Caco-2 (cell line): ENCODE data around the gene SLC39A11. TPM values are rescaled to one million over a fixed set of nuclear protein-coding genes. Genes with fewer than 3 reads are reported as not detected.

ENCODE experiments used
- BruUV-seq: library from RNA; stranded (reverse); fragments of 400-500 nt; replicated peaks from 2 replicates; lab custom pipeline; 2021; lab: Mats Ljungman, UMichigan
- CTCF ChIA-PET: fragments of 300-600 bp; sonication (Branson Sonifier 250); formaldehyde crosslinking; loops from one replicate; lab custom pipeline; 2022; ENCODE audit warnings: antibody characterized with exemption; lab: Charles Lee
- POLR2A ChIA-PET: fragments of 300-600 bp; sonication (Branson Sonifier 250); formaldehyde crosslinking; loops from one replicate; lab custom pipeline; 2022; ENCODE audit warnings: antibody characterized with exemption; lab: Charles Lee
- DNase-seq, 2 experiments: peaks; one replicate each; pipeline versions ENCODE4 v3.0.0 to v3.0.0-alpha.2; 2020 to 2022
- H3K27me3 ChIP-seq: replicated peaks from 2 replicates; pipeline ENCODE4 v1.6.0; 2011; ENCODE audit warnings: low read length; ENCODE audit not compliant: control insufficient read depth, insufficient read depth
- H3K36me3 ChIP-seq: 2 replicates; pipeline ENCODE4 v1.5.1; 2011; ENCODE audit warnings: low read length; ENCODE audit not compliant: control insufficient read depth, insufficient read depth
- H3K4me1 ChIP-seq: fragments of 250-450 bp; sonication (Bioruptor Pico); 2 replicates; pipeline ENCODE4 v1.5.1; 2020; ENCODE audit warnings: mild to moderate bottlenecking
- H3K4me3 ChIP-seq: 2 replicates; pipeline ENCODE4 v1.5.1; 2011; ENCODE audit warnings: low read depth, mild to moderate bottlenecking, control low read depth, low read length
- H3K9me3 ChIP-seq: fragments of 250-450 bp; sonication (Bioruptor Pico); 2 replicates; pipeline ENCODE4 v1.5.1; 2020; ENCODE audit warnings: mild to moderate bottlenecking, moderate library complexity
- H3K27ac Mint-ChIP-seq: one replicate; pipeline ENCODE4 v1.8.0; 2022; ENCODE audit warnings: mixed read lengths; ENCODE audit not compliant: unreplicated experiment
- H3K27me3 Mint-ChIP-seq: one replicate; pipeline ENCODE4 v1.8.0; 2022; ENCODE audit warnings: mixed read lengths; ENCODE audit not compliant: insufficient read depth, unreplicated experiment
- H3K36me3 Mint-ChIP-seq: one replicate; pipeline ENCODE4 v1.8.0; 2022; ENCODE audit warnings: mild to moderate bottlenecking, mixed read lengths; ENCODE audit not compliant: insufficient read depth, unreplicated experiment
- H3K4me1 Mint-ChIP-seq: one replicate; pipeline ENCODE4 v1.8.0; 2022; ENCODE audit warnings: low read depth, mixed read lengths; ENCODE audit not compliant: unreplicated experiment
- H3K4me3 Mint-ChIP-seq: one replicate; pipeline ENCODE4 v1.8.0; 2022; ENCODE audit warnings: mild to moderate bottlenecking, moderate library complexity, mixed read lengths; ENCODE audit not compliant: unreplicated experiment
- H3K9me3 Mint-ChIP-seq: one replicate; pipeline ENCODE4 v1.8.0; 2022; ENCODE audit warnings: mixed read lengths; ENCODE audit not compliant: unreplicated experiment
- CTCF ChIP-seq, 2 experiments: fragments of 200-600 bp in 1 of 2; IDR thresholded peaks; 1 replicate in 1 of 2; 2 replicates in 1 of 2; pipeline versions ENCODE4 v1.5.1 to v1.8.0; 2011 to 2022; ENCODE audit warnings: antibody characterized with exemption in 1 of 2, control low read depth in 1 of 2, inconsistent platforms in 1 of 2, low read depth in 1 of 2, low read length in 1 of 2, mild to moderate bottlenecking in 1 of 2, moderate library complexity in 1 of 2; ENCODE audit not compliant: insufficient read depth in 1 of 2, severe bottlenecking in 1 of 2, unreplicated experiment in 1 of 2
- intact Hi-C: fragments of 100-400 bp; cut with micrococcal nuclease; formaldehyde crosslinking; loops from one replicate; pipeline ENCODE4 v1.10.0; 2022; ENCODE audit not compliant: unreplicated experiment
- total RNA-seq: library from RNA; stranded (reverse); gene quantifications from 2 replicates; pipeline ENCODE4 v1.2.3, GENCODE V29; 2022

Gene SLC39A11
- total RNA-seq, 1 experiment from 2014 or later: 26.4 TPM

DNA sequence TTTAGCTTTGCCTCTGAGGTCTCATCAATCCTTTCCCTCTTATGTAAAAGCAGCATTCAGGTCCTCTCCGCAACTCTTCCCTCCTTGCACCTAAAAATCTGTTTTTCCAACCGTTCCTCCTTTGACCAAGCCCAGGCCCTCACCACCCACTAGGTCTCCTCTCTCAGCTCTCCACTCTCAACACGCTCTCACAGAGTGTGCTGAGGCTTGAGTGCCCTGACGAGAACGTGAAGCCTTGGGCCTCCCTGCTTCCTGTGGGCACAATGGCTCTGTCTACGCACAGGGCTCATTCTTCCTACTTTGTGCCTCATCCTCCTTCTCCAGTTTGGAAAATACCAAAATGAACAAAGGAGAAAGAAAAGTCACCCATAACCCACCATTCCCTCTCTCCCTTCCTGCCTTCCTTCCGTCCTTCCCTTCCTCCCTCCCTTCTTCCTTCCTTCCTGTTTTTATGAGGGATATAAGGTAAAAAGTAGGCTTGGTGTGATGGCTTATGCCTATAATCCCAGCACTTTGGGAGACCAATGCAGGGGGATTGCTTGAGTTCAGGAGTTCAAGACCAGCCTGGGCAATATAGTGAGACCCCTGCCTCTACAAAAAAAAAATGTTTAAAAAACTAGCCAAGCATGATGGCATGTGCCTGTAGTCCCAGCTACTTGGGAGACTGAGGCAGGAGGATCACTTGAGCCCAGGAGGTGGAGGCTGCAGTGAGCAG, 31.3 kb upstream of the SLC39A11 start:
- Histone ChIP-seq H3K4me3 (no peak overlapping the region), H3K27me3 (no peaks in the 10 kb centered on the region; the same call in 1 of the 2 replicates), H3K9me3 (no peaks in the 10 kb centered on the region), H3K36me3 (no peaks in the 10 kb centered on the region), H3K4me1 (no peaks in the 10 kb centered on the region)
- Mint-ChIP-seq H3K9me3 (no peaks in the 10 kb centered on the region), H3K4me1 (peaks cover 6% of the 10 kb centered on the region), H3K27me3 (no peaks in the 10 kb centered on the region), H3K36me3 (no peaks in the 10 kb centered on the region), H3K27ac (no peak overlapping the region), H3K4me3 (no peak overlapping the region)
- no peak for TF ChIP-seq CTCF (IDR thresholded peaks at IDR 0.05; ENCODE audit: insufficient read depth in 1 of 2, low read depth in 1 of 2, low read length in 1 of 2, severe bottlenecking in 1 of 2, unreplicated experiment in 1 of 2)
- no TSS peak for BruUV-seq
- no peak for DNase-seq
- ChIA-PET CTCF (interaction anchor here (1.0 kb wide), 1 partner anchor 138 kb away, joined by 3 read pairs; no protein-coding TSS in a partner anchor), POLR2A (no interaction called here)
- intact Hi-C loops: no loop called here

GRCh38 chr17:73122953-73123605, 30.6 kb upstream of the SLC39A11 start:
- no peak for DNase-seq
- Mint-ChIP-seq H3K4me1 (peaks cover 6% of the 10 kb centered on the region), H3K4me3 (no peak overlapping the region), H3K36me3 (no peaks in the 10 kb centered on the region), H3K27me3 (no peaks in the 10 kb centered on the region), H3K27ac (no peak overlapping the region), H3K9me3 (no peaks in the 10 kb centered on the region)
- ChIA-PET CTCF (interaction anchor here (1.0 kb wide), 1 partner anchor 137 kb away, joined by 3 read pairs; no protein-coding TSS in a partner anchor), POLR2A (no interaction called here)
- no peaks in the 10 kb centered on the region for H3K4me1 ChIP-seq
- no peaks in the 10 kb centered on the region for H3K9me3 ChIP-seq
- no peak for TF ChIP-seq CTCF (IDR thresholded peaks at IDR 0.05; ENCODE audit: insufficient read depth in 1 of 2, low read depth in 1 of 2, low read length in 1 of 2, severe bottlenecking in 1 of 2, unreplicated experiment in 1 of 2)
- H3K4me3 ChIP-seq: no peak overlapping the region
- no peaks in the 10 kb centered on the region for H3K36me3 ChIP-seq
- intact Hi-C loops: no loop called here
- BruUV-seq: no TSS peak
- H3K27me3 ChIP-seq: no peaks in the 10 kb centered on the region

- no peaks in the 10 kb centered on the region for H3K36me3 Mint-ChIP-seq
- no peak for DNase-seq
- H3K27ac Mint-ChIP-seq: no peak overlapping the region
- Histone ChIP-seq H3K27me3 (no peaks in the 10 kb centered on the region), H3K36me3 (no peaks in the 10 kb centered on the region), H3K9me3 (no peaks in the 10 kb centered on the region), H3K4me1 (no peaks in the 10 kb centered on the region), H3K4me3 (no peak overlapping the region)
- ChIA-PET POLR2A (no interaction called here), CTCF (no interaction called here)
- H3K27me3 Mint-ChIP-seq: no peaks in the 10 kb centered on the region
- intact Hi-C loops: no loop called here
- no TSS peak for BruUV-seq
- H3K9me3 Mint-ChIP-seq: no peaks in the 10 kb centered on the region
- H3K4me3 Mint-ChIP-seq: no peak overlapping the region
- TF ChIP-seq CTCF (IDR thresholded peaks at IDR 0.05; ENCODE audit: insufficient read depth in 1 of 2, low read depth in 1 of 2, low read length in 1 of 2, severe bottlenecking in 1 of 2, unreplicated experiment in 1 of 2): no peak
- H3K4me1 Mint-ChIP-seq: peaks cover 6% of the 10 kb centered on the region
These were observed 29.0 kb upstream of the SLC39A11 start for GRCh38 chr17:73121506-73121905.
